A673 (cell line): ENCODE measurements around the gene WFDC5. TPM values are rescaled to one million over a fixed set of nuclear protein-coding genes. Genes with fewer than 3 reads are reported as not detected.
A peak's percentile ranks its signal among the peaks of the same experiment; 100 is the strongest.

Experiments used
- BruUV-seq: library from RNA; stranded (reverse); fragments of 400-500 nt; replicated peaks from 2 replicates; lab custom pipeline; 2021; lab: Mats Ljungman, UMichigan
- CTCF ChIA-PET: fragments of 300-600 bp; sonication (Branson Sonifier 250); formaldehyde crosslinking; loops from one replicate; lab custom pipeline; 2022; ENCODE audit warnings: antibody characterized with exemption; lab: Charles Lee
- POLR2A ChIA-PET: fragments of 300-600 bp; sonication (Branson Sonifier 250); formaldehyde crosslinking; loops from one replicate; lab custom pipeline; 2022; ENCODE audit warnings: antibody characterized with exemption; ENCODE audit not compliant: low non-redundant PET; lab: Charles Lee
- DNase-seq: peaks from one replicate; pipeline ENCODE4 v3.0.0-alpha.2; 2015; ENCODE audit warnings: low spot score
- H3K27ac ChIP-seq: fragments of 200-600 bp; sonication (generic); 2 replicates; pipeline ENCODE4 v1.5.1; 2016; ENCODE audit warnings: mixed run types, low read depth, mild to moderate bottlenecking, mixed read lengths, antibody characterized with exemption, low read length; ENCODE audit not compliant: poor library complexity, severe bottlenecking
- H3K27me3 ChIP-seq: fragments of 200-600 bp; sonication (generic); replicated peaks from 2 replicates; pipeline ENCODE4 v1.6.1; 2017; ENCODE audit warnings: mixed run types, low read depth, mild to moderate bottlenecking, mixed read lengths, antibody characterized with exemption, low read length; ENCODE audit not compliant: insufficient read depth, poor library complexity
- H3K36me3 ChIP-seq: fragments of 200-600 bp; sonication (generic); 2 replicates; pipeline ENCODE4 v1.6.1; 2016; ENCODE audit warnings: mixed run types, mild to moderate bottlenecking, mixed read lengths, antibody characterized with exemption, low read length; ENCODE audit not compliant: insufficient read depth, poor library complexity, severe bottlenecking
- H3K4me1 ChIP-seq: fragments of 200-600 bp; sonication (generic); 2 replicates; pipeline ENCODE4 v1.6.1; 2017; ENCODE audit warnings: mixed run types, mild to moderate bottlenecking, mixed read lengths, antibody characterized with exemption, low read length; ENCODE audit not compliant: insufficient read depth, poor library complexity, severe bottlenecking
- H3K4me3 ChIP-seq: fragments of 200-600 bp; sonication (generic); 2 replicates; pipeline ENCODE4 v1.5.1; 2016; ENCODE audit warnings: low read depth, mixed run types, mild to moderate bottlenecking, mixed read lengths, low read length; ENCODE audit not compliant: poor library complexity, severe bottlenecking
- H3K9me3 ChIP-seq: fragments of 200-600 bp; sonication (generic); 2 replicates; pipeline ENCODE4 v1.6.1; 2016; ENCODE audit warnings: mixed run types, low read depth, mild to moderate bottlenecking, mixed read lengths, antibody characterized with exemption, low read length; ENCODE audit not compliant: poor library complexity, severe bottlenecking
- EZH2 ChIP-seq: fragments of 200-600 bp; sonication (generic); IDR thresholded peaks from 2 replicates; pipeline ENCODE4 v1.6.1; 2017; ENCODE audit warnings: borderline replicate concordance, low read depth, mild to moderate bottlenecking, mixed read lengths, antibody characterized with exemption, low read length; ENCODE audit not compliant: poor library complexity, severe bottlenecking
- intact Hi-C: fragments of 100-400 bp; cut with micrococcal nuclease; formaldehyde crosslinking; loops from one replicate; pipeline ENCODE4 v1.10.0; 2022; ENCODE audit not compliant: unreplicated experiment
- total RNA-seq: library from RNA; stranded (reverse); gene quantifications from 2 replicates; pipeline ENCODE4 v1.2.3, GENCODE V29; 2021
- TF ChIP-seq, protein P1 (sequence below): fragments of 300-800, 200-600 bp; sonication (generic); conservative IDR thresholded peaks from 2 replicates; pipeline ENCODE4 v1.5.1; 2017; ENCODE audit warnings: low read depth, mild to moderate bottlenecking, antibody characterized with exemption, low read length, moderate library complexity, mixed read lengths

The WFDC5 gene
- total RNA-seq, 1 experiment from 2014 or later: not detected

GRCh38 chr20:45095805-45096238, 19.2 kb downstream of the WFDC5 start:
- TF ChIP-seq EZH2: no peak
- TF ChIP-seq, protein P1, sequence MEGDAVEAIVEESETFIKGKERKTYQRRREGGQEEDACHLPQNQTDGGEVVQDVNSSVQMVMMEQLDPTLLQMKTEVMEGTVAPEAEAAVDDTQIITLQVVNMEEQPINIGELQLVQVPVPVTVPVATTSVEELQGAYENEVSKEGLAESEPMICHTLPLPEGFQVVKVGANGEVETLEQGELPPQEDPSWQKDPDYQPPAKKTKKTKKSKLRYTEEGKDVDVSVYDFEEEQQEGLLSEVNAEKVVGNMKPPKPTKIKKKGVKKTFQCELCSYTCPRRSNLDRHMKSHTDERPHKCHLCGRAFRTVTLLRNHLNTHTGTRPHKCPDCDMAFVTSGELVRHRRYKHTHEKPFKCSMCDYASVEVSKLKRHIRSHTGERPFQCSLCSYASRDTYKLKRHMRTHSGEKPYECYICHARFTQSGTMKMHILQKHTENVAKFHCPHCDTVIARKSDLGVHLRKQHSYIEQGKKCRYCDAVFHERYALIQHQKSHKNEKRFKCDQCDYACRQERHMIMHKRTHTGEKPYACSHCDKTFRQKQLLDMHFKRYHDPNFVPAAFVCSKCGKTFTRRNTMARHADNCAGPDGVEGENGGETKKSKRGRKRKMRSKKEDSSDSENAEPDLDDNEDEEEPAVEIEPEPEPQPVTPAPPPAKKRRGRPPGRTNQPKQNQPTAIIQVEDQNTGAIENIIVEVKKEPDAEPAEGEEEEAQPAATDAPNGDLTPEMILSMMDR: peak; percentile 78
- ChIA-PET CTCF (interaction anchor here (0.6 to 2.2 kb wide), 8 partner anchors 9 to 349 kb away, joined by 3 to 22 read pairs (median 7); no protein-coding TSS in a partner anchor), POLR2A (no interaction called here)
- Histone ChIP-seq H3K4me3 (no peak overlapping the region), H3K4me1 (no peaks in the 10 kb centered on the region), H3K36me3 (no peaks in the 10 kb centered on the region), H3K27me3 (no peaks in the 10 kb centered on the region), H3K27ac (no peak overlapping the region), H3K9me3 (no peaks in the 10 kb centered on the region)
- peak; percentile 72 for DNase-seq
- intact Hi-C loops: loop anchor here (1.0 kb wide), 1 partner anchor 52 kb away; no protein-coding TSS in a partner anchor
- no TSS peak for BruUV-seq

- no peaks in the 10 kb centered on the region for H3K9me3 ChIP-seq
- no peak for DNase-seq
- no peak overlapping the region for H3K27ac ChIP-seq
- H3K27me3 ChIP-seq: no peaks in the 10 kb centered on the region
- TF ChIP-seq, protein P1: no peak
- no peak for TF ChIP-seq EZH2
- no peaks in the 10 kb centered on the region for H3K4me1 ChIP-seq
- intact Hi-C loops: loop anchor here (1.0 to 5.0 kb wide), 2 partner anchors 51 to 83 kb away; no protein-coding TSS in a partner anchor
- no TSS peak for BruUV-seq
- H3K4me3 ChIP-seq: no peak overlapping the region
- ChIA-PET CTCF (interaction anchor here (0.6 to 2.2 kb wide), 6 partner anchors 10 to 348 kb away, joined by 3 to 22 read pairs (median 7); no protein-coding TSS in a partner anchor), POLR2A (no interaction called here)
- H3K36me3 ChIP-seq: no peaks in the 10 kb centered on the region
Measured at GRCh38 chr20:45094864-45095574, 20.0 kb downstream of the WFDC5 start.

GRCh38 chr20:45094201-45094600, 20.8 kb downstream of the WFDC5 start:
- POLR2A ChIA-PET: no interaction called here
- no peaks in the 10 kb centered on the region for H3K4me1 ChIP-seq
- no peak for DNase-seq
- H3K4me3 ChIP-seq: no peak overlapping the region
- CTCF ChIA-PET: no interaction called here
- H3K36me3 ChIP-seq: no peaks in the 10 kb centered on the region
- H3K27me3 ChIP-seq: no peaks in the 10 kb centered on the region
- intact Hi-C loops: loop anchor here (5.0 kb wide), 1 partner anchor 82 kb away; no protein-coding TSS in a partner anchor
- no peaks in the 10 kb centered on the region for H3K9me3 ChIP-seq
- TF ChIP-seq, protein P1: no peak
- TF ChIP-seq EZH2: no peak
- no peak overlapping the region for H3K27ac ChIP-seq
- BruUV-seq: no TSS peak
